A673 (cell line): ENCODE results near the gene NEDD4L. TPM values are rescaled to one million over a fixed set of nuclear protein-coding genes. Genes with fewer than 3 reads are reported as not detected.
A peak's percentile ranks its signal among the peaks of the same experiment; 100 is the strongest.

Source experiments
- BruUV-seq: library from RNA; stranded (reverse); fragments of 400-500 nt; replicated peaks from 2 replicates; lab custom pipeline; 2021; lab: Mats Ljungman, UMichigan
- CTCF ChIA-PET: fragments of 300-600 bp; sonication (Branson Sonifier 250); formaldehyde crosslinking; loops from one replicate; lab custom pipeline; 2022; ENCODE audit warnings: antibody characterized with exemption; lab: Charles Lee
- POLR2A ChIA-PET: fragments of 300-600 bp; sonication (Branson Sonifier 250); formaldehyde crosslinking; loops from one replicate; lab custom pipeline; 2022; ENCODE audit warnings: antibody characterized with exemption; ENCODE audit not compliant: low non-redundant PET; lab: Charles Lee
- DNase-seq: peaks from one replicate; pipeline ENCODE4 v3.0.0-alpha.2; 2015; ENCODE audit warnings: low spot score
- H3K27ac ChIP-seq: fragments of 200-600 bp; sonication (generic); 2 replicates; pipeline ENCODE4 v1.5.1; 2016; ENCODE audit warnings: mixed run types, low read depth, mild to moderate bottlenecking, mixed read lengths, antibody characterized with exemption, low read length; ENCODE audit not compliant: poor library complexity, severe bottlenecking
- H3K27me3 ChIP-seq: fragments of 200-600 bp; sonication (generic); replicated peaks from 2 replicates; pipeline ENCODE4 v1.6.1; 2017; ENCODE audit warnings: mixed run types, low read depth, mild to moderate bottlenecking, mixed read lengths, antibody characterized with exemption, low read length; ENCODE audit not compliant: insufficient read depth, poor library complexity
- H3K36me3 ChIP-seq: fragments of 200-600 bp; sonication (generic); 2 replicates; pipeline ENCODE4 v1.6.1; 2016; ENCODE audit warnings: mixed run types, mild to moderate bottlenecking, mixed read lengths, antibody characterized with exemption, low read length; ENCODE audit not compliant: insufficient read depth, poor library complexity, severe bottlenecking
- H3K4me1 ChIP-seq: fragments of 200-600 bp; sonication (generic); 2 replicates; pipeline ENCODE4 v1.6.1; 2017; ENCODE audit warnings: mixed run types, mild to moderate bottlenecking, mixed read lengths, antibody characterized with exemption, low read length; ENCODE audit not compliant: insufficient read depth, poor library complexity, severe bottlenecking
- H3K4me3 ChIP-seq: fragments of 200-600 bp; sonication (generic); 2 replicates; pipeline ENCODE4 v1.5.1; 2016; ENCODE audit warnings: low read depth, mixed run types, mild to moderate bottlenecking, mixed read lengths, low read length; ENCODE audit not compliant: poor library complexity, severe bottlenecking
- H3K9me3 ChIP-seq: fragments of 200-600 bp; sonication (generic); 2 replicates; pipeline ENCODE4 v1.6.1; 2016; ENCODE audit warnings: mixed run types, low read depth, mild to moderate bottlenecking, mixed read lengths, antibody characterized with exemption, low read length; ENCODE audit not compliant: poor library complexity, severe bottlenecking
- CTCF ChIP-seq: fragments of 300-800, 200-600 bp; sonication (generic); conservative IDR thresholded peaks from 2 replicates; pipeline ENCODE4 v1.5.1; 2017; ENCODE audit warnings: low read depth, mild to moderate bottlenecking, antibody characterized with exemption, low read length, moderate library complexity, mixed read lengths
- EZH2 ChIP-seq: fragments of 200-600 bp; sonication (generic); IDR thresholded peaks from 2 replicates; pipeline ENCODE4 v1.6.1; 2017; ENCODE audit warnings: borderline replicate concordance, low read depth, mild to moderate bottlenecking, mixed read lengths, antibody characterized with exemption, low read length; ENCODE audit not compliant: poor library complexity, severe bottlenecking
- intact Hi-C: fragments of 100-400 bp; cut with micrococcal nuclease; formaldehyde crosslinking; loops from one replicate; pipeline ENCODE4 v1.10.0; 2022; ENCODE audit not compliant: unreplicated experiment
- total RNA-seq: library from RNA; stranded (reverse); gene quantifications from 2 replicates; pipeline ENCODE4 v1.2.3, GENCODE V29; 2021

The NEDD4L gene
- total RNA-seq, 1 experiment from 2014 or later, result 15.3 TPM

DNA sequence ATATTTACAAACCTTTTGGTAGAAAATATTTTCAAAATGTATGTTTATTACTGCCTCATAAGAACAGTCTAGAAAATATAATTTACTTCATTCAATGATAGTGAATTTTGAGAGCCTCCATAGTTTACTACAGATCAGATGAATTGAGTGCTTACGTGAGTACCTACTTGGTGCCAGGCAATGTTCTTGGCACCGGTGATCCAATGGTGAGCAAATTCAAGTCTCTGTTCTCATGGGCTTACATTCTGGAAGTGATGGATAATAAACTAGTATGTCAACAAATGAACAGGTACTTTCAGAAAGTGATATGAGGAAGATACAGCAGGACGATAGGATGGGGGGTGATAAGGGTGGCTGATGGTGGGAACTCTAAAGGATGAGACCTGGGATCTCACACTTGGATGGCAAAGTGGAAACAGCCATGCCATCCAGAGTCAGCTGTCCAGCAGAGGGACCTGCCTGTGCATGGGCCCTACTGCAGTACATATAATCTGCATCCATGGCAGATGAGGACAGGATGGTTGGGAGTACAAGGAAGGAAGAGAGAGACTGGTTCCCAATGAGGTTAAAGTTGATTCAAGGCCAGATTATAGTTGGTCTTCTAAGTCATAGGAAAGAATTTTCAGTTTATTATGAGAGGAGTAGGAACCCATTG lies 277.0 kb downstream of the NEDD4L start:
- no peak overlapping the region for H3K4me3 ChIP-seq
- H3K9me3 ChIP-seq, result no peaks in the 10 kb centered on the region
- intact Hi-C loops, result loop anchor here (5.0 to 10.0 kb wide), 2 partner anchors 129 to 276 kb away; partner anchors contain the start of gene NEDD4L
- no peaks in the 10 kb centered on the region for H3K27me3 ChIP-seq
- no TSS peak for BruUV-seq
- no peak for DNase-seq
- H3K36me3 ChIP-seq, result no peaks in the 10 kb centered on the region
- ChIA-PET POLR2A (no interaction called here), CTCF (interaction anchor here (1.1 kb wide), 1 partner anchor 185 kb away, joined by 5 read pairs; no protein-coding TSS in a partner anchor)
- H3K27ac ChIP-seq, result no peak overlapping the region
- H3K4me1 ChIP-seq, result peaks cover 16% of the 10 kb centered on the region
- TF ChIP-seq CTCF (no peak), EZH2 (no peak)

GRCh38 chr18:58321986-58322385 lies 278.0 kb downstream of the NEDD4L start:
- DNase-seq, result peak; percentile 84
- H3K9me3 ChIP-seq, result no peaks in the 10 kb centered on the region
- H3K4me1 ChIP-seq, result peaks cover 18% of the 10 kb centered on the region
- H3K36me3 ChIP-seq, result no peaks in the 10 kb centered on the region
- BruUV-seq, result no TSS peak
- no peaks in the 10 kb centered on the region for H3K27me3 ChIP-seq
- H3K27ac ChIP-seq, result no peak overlapping the region
- intact Hi-C loops, result loop anchor here (5.0 to 10.0 kb wide), 2 partner anchors 130 to 277 kb away; partner anchors contain the start of gene NEDD4L
- POLR2A ChIA-PET, result no interaction called here
- TF ChIP-seq EZH2 (no peak), CTCF (peak; percentile 72)
- CTCF ChIA-PET, result interaction anchor here (0.5 to 1.1 kb wide), 7 partner anchors 17 to 440 kb away, joined by 3 to 5 read pairs (median 3); no protein-coding TSS in a partner anchor
- H3K4me3 ChIP-seq, result no peak overlapping the region

DNA sequence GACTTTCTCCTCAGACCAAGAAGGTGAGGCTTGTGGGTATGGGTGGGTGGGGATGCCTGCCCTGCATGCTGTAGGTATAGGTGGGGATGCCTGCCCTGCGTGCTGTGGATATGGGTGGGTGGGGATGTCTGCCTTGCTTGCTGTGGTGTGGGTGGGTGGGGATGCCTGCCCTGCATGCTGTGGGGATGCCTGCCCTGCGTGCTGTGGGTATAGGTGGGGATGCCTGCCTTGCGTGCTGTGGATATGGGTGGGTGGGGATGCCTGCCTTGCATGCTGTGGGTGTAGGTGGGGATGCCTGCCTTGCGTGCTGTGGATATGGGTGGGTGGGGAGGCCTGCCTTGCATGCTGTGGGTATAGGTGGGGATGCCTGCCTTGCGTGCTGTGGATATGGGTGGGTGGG lies 278.4 kb downstream of the NEDD4L start:
- intact Hi-C loops, result loop anchor here (5.0 to 10.0 kb wide), 2 partner anchors 130 to 278 kb away; partner anchors contain the start of gene NEDD4L
- no peak for DNase-seq
- Histone ChIP-seq H3K27me3 (no peaks in the 10 kb centered on the region), H3K9me3 (no peaks in the 10 kb centered on the region), H3K4me1 (peaks cover 18% of the 10 kb centered on the region), H3K36me3 (no peaks in the 10 kb centered on the region), H3K27ac (no peak overlapping the region), H3K4me3 (no peak overlapping the region)
- CTCF ChIA-PET, result no interaction called here
- no peak for TF ChIP-seq EZH2
- TF ChIP-seq CTCF, result no peak
- BruUV-seq, result no TSS peak
- POLR2A ChIA-PET, result no interaction called here
